Measurements from ENCODE around the gene B3GALT6. TPM values are rescaled to one million over a fixed set of nuclear protein-coding genes. Genes with fewer than 3 reads are reported as not detected.

Gene B3GALT6
- total RNA-seq, 1 donor from 2014 or later: 7.0 TPM

DNA sequence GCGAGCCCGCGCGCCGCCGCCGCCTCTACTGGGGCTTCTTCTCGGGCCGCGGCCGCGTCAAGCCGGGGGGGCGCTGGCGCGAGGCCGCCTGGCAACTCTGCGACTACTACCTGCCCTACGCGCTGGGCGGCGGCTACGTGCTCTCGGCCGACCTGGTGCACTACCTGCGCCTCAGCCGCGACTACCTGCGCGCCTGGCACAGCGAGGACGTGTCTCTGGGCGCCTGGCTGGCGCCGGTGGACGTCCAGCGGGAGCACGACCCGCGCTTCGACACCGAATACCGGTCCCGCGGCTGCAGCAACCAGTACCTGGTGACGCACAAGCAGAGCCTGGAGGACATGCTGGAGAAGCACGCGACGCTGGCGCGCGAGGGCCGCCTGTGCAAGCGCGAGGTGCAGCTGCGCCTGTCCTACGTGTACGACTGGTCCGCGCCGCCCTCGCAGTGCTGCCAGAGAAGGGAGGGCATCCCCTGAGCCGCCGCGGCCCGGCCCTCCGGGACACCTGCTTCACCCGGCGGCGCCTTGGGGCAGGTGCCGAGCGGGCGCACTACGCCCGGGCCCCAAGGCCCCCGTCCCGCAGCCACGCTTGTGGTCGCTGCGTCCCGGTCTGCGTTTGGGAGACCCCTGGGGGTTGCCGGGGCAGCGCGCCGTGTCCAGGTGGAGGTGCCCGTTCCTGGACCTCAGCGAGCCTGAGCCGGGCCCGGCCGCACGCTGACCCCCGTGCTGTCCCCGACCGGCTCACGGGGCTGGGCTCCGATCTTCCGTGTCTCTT lies 944 bp downstream of the B3GALT6 start:
- DNase-seq: no peak

DNA sequence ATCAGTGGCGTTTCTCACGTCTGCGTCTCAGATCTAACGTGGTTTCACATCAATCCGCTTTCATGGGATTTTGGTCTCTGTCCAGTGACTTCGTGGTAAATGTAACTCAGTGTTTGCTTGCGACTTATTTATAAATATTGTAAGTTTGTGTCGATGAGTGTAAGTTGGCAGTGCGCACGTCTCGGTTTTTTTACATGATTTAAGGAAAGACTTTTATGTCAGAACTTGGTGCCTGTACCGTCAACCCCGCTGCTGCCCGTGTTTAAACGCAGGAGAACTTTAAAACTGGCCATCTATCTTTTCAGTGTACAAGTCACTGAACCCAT lies 1.5 kb downstream of the B3GALT6 start:
- no peak for DNase-seq

DNA sequence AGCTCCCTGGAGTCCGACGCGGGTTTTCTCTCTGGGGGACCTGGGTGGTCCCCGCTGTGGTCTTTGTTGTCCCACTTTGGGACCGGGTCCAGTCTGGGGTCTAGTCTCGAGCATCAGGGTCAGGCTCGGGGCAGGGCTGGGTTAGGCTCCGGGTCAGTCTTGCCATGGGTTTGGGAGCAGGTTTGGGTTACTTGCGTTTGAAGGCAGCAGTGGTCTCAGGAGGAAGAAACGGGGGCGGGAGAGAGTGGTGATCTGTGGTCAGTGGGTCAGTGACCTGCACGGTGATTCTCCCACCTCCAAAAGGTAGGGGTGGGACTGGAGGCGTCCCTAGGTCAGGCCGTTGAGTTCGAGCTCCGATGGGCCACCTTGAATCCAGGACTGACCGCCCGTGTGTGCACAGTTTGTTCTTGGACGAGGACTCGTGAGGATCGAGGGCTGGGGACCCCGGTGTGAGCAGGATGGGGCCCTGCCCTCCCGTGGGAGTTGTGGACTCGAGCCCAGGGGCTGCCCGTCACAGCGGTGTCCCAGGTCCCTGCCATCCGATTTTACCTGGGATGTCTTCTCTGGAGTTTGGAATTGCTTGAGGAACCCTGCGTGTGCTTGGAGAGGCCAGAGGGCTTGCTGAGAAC lies 2.3 kb downstream of the B3GALT6 start:
- no peak for DNase-seq

DNA sequence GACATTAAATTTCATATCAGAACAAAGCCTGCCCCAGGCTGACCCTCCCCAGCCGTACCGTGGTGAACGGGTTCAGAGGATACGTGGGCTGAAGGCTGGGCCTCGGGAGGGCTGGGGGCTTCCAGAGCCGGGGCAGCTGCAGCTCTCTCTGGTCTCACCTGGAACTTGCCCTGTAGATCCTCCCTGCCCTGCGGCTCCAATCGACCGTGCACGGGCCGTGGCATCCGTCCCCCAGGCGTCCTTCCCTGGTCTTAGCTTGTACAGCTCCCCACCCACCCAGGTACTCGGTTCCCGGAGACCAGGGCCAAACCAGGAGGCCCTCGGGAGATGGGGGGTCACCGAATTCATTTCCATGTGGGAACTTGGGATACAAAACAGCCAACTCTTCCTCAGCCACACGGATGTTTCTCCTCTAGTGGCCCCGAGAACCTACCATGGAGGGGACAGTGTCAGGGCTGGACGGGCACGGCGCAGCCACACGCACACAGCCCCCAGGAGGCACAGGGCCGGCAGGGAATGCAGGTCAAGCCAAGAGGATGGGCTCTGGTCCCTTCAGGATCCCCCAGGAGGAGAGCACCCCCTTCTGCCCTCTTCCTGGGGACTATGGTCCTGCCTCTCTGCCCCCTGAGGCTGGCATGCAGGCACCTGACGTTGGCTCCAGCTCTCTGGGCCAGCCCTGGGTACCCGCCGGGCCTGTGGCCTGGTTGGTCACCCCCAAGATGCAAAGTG lies 3.1 kb downstream of the B3GALT6 start:
- DNase-seq: no peak

DNA sequence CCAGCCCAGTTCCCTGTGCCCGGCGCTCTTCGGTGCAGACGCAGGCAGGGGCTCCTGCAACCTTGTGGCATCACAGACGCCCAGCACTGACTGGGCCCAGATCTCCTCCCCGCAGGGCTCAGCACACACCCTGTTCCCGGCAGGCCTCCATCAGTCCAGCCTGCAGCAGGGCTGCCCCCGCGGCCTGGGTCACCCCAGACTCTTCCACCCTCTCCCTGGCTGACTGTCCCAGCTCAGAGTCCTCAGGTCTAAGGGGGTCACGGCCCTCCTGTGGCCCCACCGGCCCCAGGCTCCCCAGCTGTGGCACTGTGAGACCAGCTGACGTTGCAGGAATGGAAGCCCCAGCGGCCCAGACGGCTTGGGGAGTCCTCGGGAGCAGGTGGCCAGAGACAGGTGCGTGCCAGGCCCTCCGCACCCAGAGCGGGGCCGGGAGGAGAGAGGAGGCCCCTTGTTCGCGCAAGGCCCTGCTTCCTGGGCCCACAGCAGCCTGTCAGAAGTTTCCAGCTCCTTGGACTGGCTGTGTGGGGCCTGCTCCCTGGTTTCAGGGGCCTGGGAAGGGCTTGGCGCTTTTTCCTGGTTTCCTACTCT lies 4.2 kb downstream of the B3GALT6 start:
- DNase-seq: no peak

DNA sequence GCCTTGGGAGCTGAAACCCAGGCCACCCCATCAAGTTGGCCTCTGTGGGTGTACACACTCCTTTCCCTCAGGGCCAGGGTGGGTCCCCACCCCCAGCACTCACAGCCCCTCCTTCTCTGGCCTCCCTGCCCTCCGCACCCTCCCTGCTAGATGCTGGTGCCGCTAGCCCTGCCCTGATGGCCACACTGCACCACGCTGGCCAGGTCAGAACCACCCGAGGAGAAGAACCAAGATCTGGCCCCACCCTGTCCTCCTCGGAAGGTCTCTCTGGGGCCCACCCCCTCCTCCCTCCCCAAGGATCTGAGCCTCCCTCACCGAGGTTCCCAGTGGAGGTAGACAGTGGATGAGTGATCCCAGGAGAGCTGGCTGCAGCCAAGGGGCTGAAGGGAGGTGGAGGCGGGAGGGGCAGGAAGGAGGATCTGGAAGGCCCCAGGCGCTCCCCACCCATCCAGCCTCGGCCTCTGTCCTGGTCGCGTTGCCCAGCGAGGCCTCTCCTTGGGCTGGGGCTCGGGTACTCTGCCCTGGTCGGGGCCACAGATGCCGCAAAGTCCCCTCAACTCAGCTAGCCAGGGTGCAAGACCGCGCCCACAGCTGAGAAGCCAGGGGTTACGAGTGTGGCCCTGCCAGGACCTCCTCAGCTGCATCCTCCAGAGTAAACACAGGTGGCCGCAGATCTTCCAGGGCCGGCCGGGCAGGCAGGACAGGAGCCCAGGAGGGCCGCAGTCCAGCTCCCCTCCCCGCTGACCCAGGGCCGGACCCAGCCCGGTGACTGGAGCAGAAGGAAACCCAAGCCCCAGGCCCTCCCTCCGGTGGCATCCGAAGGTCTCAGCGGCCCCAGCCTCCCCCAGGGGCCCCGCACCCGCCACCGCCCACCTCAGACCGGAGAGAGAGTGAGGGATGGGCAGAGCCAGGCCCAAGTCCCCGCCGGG lies 5.2 kb downstream of the B3GALT6 start:
- DNase-seq: no peak

DNA sequence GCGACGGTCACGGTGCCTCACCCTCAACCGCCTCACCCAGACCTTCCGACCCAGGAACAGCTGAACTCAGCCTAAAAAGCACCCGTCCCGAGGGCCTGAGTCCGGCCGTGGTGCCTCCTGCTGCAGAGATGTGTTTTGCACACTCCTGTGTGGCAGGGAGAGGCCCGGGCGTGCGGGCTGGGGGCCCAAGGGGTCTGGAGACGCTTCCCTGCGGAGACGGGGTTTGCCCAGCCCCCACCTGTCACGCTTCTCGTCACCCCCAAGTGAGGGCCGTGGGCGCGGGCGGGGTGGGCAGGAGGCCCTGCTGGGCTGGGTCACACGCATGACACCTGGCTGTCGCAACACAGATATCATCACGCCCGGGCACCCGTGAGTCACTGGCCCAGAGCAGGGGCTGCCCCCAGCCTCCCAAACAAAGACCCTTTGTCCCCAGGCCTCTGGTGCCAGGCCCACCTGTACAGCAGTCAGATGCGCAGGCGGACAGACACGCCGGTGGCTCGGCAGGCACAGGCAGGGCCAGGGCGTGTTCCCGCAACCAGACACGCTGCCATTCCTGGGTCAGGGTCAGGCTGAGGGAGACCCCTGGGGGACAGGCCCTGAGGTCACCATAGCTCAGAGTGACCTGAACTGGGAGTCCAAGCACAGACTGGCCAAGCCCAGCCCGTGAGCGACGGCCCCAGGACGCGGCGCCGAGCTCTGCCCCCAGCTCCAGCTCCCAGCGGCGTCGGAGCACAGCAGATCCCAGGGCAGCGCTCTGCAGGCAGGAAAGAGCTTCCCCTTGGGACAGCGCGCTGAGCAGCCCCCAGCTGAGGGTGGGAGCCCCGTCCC lies 6.1 kb downstream of the B3GALT6 start:
- no peak for DNase-seq

DNA sequence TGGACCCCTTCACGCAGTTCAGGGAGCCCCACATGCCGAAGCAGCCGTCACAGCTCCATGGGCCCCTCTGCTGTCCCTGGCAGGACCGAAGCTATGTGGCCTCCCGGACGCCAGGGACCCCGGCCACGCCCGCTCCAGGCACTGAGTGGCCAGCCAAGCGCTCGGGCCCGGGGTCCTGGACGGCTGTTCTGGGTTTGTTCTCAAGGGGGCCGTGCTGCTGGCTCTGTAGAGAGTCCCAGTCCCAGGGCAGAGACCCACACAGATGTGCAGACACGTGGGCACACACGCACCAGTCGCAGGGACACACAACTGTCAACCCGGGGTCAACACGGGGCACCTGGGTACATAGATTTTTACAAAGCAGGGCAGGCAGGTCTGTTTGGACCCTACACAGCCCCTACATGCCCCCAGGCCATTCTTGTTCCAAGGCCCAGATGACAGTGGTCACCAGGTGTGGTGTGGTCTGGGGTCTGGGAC lies 6.7 kb downstream of the B3GALT6 start:
- DNase-seq: no peak

DNA sequence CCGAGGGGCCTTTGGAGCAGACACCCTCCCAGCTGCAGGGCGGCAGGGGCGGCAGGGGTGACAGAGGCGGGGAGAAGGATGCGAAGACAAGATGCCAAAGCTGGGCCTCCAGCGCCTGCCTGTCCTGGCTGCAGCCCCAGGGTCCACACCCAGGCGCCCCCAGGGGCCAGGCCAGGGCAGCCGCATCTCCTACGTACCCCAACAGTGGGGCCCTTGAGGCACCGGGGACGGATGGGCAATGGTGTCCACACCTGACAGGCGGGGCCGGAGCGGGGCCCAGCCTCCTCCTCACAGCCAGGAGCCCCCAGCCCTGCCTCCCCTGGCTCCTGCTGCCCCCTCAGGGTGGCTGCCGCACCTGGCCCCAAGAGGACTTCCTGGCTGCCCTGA lies 7.2 kb downstream of the B3GALT6 start:
- no peak for DNase-seq

DNA sequence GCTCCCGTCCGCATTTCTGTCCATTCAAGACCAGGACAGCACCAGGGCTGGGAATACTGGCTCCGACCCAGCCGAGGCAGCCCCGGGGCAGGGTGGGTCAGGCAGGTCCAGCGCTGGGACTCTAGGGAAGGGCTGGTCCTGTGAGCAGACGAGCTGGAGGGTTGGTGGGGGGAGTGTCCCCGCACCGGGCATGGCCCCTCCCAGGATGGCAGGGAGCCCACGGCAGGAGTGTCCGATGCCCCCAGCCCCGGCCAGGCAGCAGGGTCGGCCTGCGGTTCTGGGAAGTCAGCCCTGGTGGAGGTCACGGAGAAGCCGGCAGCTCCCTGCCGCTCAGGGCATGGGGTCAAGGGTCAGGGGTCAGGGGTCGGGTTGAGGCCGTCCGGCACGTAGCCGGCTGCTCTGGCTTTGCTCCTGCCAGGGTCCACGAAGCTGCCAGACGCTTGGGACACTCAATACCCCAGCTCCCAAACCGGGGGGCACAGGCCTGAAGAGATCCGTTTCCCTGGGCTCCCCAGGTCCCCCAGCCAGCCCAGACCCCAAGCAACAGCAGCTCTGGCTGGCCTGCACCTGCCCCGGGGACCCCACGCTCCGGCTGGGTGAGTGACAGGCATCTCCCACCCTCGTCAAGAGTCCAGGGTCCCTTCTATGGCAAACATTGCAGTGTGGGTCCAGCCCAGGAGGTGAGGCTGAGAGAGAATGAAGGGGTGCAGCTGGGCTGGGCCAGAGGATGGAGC lies 7.7 kb downstream of the B3GALT6 start:
- no peak for DNase-seq

DNA sequence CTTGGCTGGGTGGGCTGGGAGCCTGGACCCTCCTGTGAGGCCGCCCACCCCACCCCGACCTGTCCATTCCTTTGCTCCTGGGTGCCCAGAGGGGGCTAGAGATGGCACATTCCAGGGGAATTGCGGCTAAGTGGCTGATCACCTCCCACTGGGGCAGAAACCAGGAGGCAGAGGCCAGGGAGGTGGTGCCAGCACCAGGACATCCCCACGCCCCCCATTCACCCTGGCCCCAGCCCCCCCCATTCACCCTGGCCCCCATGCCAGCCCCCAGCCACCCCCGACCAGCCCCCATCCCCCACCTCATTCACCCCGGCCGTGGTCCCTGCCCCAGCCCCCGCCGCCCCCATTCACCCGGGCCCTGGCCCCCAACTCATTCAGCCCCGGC lies 8.3 kb downstream of the B3GALT6 start:
- no peak for DNase-seq

DNA sequence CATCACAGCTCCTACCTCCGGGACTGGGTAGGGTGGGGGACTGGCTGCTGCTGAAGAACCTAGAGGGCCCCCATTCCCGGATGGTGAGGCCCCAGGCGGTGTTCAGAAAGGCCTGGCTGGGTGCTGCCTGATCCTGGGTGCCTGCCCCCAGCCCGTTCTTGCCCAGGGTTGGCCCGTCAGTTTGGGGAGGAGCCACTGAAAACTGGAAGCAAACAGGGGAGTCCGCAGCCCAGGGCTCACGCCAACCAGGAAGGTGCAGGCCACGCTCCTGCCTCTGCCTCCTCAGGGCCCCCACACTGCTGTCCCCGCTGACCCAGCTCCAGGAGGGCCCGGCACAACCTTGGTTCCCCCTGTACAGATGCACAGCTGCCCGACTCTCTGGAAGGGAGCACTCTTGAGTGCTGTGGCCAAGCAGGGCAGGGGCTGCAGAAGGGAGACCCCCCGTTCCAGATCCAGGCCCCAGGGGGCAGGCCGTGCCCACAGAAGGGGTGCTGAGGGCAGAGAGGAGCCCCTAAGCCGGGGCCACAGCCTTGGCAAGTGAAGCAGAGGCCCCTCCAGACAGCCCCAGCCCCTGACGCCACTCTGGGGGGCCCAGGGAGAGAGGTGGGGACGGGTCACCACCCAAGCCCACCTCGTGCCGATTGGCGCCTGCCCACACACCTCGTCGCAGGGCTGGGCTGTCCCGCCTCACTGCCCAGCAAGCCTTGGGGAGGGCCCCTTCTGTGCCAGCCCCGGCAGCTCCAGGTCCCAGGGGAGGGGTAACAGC lies 9.0 kb downstream of the B3GALT6 start:
- DNase-seq: no peak

DNA sequence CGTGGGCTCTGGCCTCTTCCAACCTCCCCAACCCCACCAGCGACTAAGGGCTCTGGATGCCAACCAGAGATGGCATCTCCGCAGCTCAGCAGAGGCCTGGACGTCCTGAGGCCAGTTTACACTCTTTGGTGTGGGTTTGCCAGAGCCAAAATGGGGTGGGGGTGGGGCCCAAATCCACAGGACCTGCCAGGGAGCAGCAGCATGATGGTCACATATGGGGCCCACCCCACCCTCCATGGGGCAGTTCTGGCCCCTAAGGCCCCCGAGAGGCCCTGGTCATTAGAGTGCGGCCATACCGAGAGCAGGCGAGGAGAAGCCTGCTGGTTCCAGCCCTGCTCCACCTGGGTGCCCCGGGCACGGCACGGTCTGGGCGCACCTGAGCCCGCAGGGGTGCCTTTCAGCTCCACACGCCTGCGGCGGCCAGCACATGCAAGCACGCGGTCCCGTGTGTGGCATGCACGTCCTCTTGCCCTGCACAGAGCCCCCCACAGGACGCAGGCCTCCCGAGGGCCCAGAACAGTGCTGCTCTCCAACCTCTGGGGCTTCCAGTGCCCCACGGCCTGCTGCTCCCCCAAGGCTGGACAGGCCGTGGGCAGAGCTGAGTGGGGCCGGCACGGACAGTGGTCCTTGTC lies 9.7 kb downstream of the B3GALT6 start:
- DNase-seq: no peak

DNA sequence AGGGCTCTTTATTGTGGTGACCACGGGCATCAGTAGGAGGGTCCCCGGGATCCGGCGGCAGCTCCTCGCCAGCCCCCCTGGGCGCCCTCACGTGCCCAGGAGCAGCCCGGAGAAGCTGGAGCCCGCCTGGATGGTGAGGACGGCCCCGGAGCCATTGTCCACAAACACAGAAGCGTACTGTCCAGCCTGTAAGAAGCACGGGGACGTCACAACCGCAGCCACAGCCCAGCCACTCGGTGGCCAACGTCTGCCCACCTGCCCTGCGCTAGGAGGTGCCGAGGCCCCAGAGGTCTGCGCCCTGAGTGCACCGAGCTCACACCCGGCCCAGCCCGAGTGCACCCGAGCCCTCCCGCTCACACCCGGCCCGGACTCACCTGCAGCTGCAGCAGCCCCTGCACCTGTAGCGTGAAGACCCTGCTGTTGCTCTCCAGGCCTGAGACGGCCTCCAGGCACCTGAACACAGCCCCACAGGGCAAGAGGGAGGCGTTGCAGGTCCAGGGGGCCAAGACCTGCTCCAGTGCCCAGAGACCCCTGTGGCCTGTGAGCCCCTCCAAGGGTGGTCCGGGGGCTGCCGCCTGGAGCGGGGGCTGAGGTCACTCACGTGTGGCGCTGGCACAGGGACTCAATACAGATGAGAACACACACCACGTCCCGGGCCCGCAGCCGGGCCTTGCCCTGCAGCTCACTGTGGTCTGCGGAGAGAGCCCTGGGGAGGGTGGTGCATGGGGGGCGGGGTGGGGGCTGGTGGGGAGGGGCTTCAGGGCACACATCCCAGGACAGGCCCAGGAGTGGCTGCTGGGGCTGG lies 10.6 kb downstream of the B3GALT6 start:
- DNase-seq: no peak

DNA sequence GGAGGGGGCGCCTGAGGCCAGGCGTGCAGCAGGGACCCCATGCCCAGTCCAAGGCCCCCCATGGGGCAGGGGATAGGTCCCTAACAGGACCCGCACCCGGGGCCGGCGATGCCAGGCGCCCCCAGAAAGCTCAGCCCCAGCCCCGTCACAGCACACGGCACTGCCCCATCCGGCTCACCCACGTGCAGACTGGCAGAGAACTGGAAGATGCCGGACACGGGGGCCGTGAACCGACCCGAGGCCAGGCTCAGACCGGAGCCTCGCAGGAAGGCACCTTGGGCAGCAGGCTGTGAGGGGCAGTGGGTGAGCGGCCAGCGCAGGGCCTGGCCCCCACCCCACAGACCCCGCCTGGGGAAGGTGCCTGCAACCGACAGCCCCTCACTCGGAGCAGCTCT lies 11.2 kb downstream of the B3GALT6 start:
- DNase-seq: no peak

DNA sequence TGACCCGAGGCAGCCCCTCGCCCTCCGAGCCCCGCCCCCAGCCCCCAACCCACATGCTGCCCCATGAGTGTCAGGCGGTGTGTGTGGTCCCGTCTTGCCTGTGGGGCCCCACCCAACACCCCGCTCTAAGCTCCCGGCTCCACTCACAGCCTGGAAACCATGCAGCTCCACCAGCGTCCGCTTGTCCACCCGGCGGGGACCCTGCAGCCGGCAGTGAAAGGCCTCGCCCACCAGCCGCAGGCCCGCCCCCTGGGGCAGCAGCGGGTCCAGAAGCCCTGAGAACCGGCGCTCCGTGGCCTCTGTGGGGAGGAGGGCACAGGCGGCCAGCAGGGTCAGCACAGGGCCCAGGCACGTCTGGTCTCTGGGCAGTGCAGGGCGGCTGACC lies 11.8 kb downstream of the B3GALT6 start:
- DNase-seq: no peak

DNA sequence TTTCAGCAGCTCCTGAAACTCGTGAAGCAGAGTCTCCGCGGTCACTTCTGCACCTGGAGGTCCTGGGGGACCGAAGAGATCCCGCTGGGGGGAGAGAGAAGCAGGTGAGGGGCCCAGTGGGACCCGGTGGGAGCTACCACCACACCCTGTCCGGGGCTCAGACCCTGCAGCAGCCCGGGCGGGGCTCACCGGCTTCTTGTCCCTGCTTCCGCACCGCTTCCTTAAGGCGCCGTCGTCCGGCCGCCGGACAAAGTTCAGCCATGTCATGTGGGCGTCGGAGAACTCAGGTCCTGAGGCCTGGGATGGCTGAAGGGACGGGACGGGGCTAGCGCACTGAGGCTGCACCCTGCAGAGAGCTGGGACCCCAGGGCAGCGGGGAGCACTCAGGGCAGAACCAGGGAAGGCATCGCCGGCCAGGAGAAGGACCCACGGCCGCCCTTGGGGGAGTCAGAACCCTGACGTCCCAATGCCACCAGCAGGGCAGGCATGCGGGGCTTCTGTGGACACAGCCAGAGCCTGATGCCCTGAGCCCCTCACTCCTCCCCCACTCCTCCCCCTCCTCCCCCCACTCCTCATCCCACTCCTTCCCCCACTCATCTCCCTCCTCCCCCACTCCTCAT lies 12.3 kb downstream of the B3GALT6 start:
- no peak for DNase-seq

Measured in skin of body (tissue), 2 donors.